Caco-2 (cell line): ENCODE measurements around the gene FYB2. TPM values are rescaled to one million over a fixed set of nuclear protein-coding genes. Genes with fewer than 3 reads are reported as not detected.

Experiments
- BruUV-seq: library from RNA; stranded (reverse); fragments of 400-500 nt; replicated peaks from 2 replicates; lab custom pipeline; 2021; lab: Mats Ljungman, UMichigan
- CTCF ChIA-PET: fragments of 300-600 bp; sonication (Branson Sonifier 250); formaldehyde crosslinking; loops from one replicate; lab custom pipeline; 2022; ENCODE audit warnings: antibody characterized with exemption; lab: Charles Lee
- POLR2A ChIA-PET: fragments of 300-600 bp; sonication (Branson Sonifier 250); formaldehyde crosslinking; loops from one replicate; lab custom pipeline; 2022; ENCODE audit warnings: antibody characterized with exemption; lab: Charles Lee
- DNase-seq, 2 experiments: peaks; one replicate each; pipeline versions ENCODE4 v3.0.0 to v3.0.0-alpha.2; 2020 to 2022
- H3K27me3 ChIP-seq: replicated peaks from 2 replicates; pipeline ENCODE4 v1.6.0; 2011; ENCODE audit warnings: low read length; ENCODE audit not compliant: control insufficient read depth, insufficient read depth
- H3K36me3 ChIP-seq: 2 replicates; pipeline ENCODE4 v1.5.1; 2011; ENCODE audit warnings: low read length; ENCODE audit not compliant: control insufficient read depth, insufficient read depth
- H3K4me1 ChIP-seq: fragments of 250-450 bp; sonication (Bioruptor Pico); 2 replicates; pipeline ENCODE4 v1.5.1; 2020; ENCODE audit warnings: mild to moderate bottlenecking
- H3K4me3 ChIP-seq: 2 replicates; pipeline ENCODE4 v1.5.1; 2011; ENCODE audit warnings: low read depth, mild to moderate bottlenecking, control low read depth, low read length
- H3K9me3 ChIP-seq: fragments of 250-450 bp; sonication (Bioruptor Pico); 2 replicates; pipeline ENCODE4 v1.5.1; 2020; ENCODE audit warnings: mild to moderate bottlenecking, moderate library complexity
- H3K27ac Mint-ChIP-seq: one replicate; pipeline ENCODE4 v1.8.0; 2022; ENCODE audit warnings: mixed read lengths; ENCODE audit not compliant: unreplicated experiment
- H3K27me3 Mint-ChIP-seq: one replicate; pipeline ENCODE4 v1.8.0; 2022; ENCODE audit warnings: mixed read lengths; ENCODE audit not compliant: insufficient read depth, unreplicated experiment
- H3K36me3 Mint-ChIP-seq: one replicate; pipeline ENCODE4 v1.8.0; 2022; ENCODE audit warnings: mild to moderate bottlenecking, mixed read lengths; ENCODE audit not compliant: insufficient read depth, unreplicated experiment
- H3K4me1 Mint-ChIP-seq: one replicate; pipeline ENCODE4 v1.8.0; 2022; ENCODE audit warnings: low read depth, mixed read lengths; ENCODE audit not compliant: unreplicated experiment
- H3K4me3 Mint-ChIP-seq: one replicate; pipeline ENCODE4 v1.8.0; 2022; ENCODE audit warnings: mild to moderate bottlenecking, moderate library complexity, mixed read lengths; ENCODE audit not compliant: unreplicated experiment
- H3K9me3 Mint-ChIP-seq: one replicate; pipeline ENCODE4 v1.8.0; 2022; ENCODE audit warnings: mixed read lengths; ENCODE audit not compliant: unreplicated experiment
- intact Hi-C: fragments of 100-400 bp; cut with micrococcal nuclease; formaldehyde crosslinking; loops from one replicate; pipeline ENCODE4 v1.10.0; 2022; ENCODE audit not compliant: unreplicated experiment
- total RNA-seq: library from RNA; stranded (reverse); gene quantifications from 2 replicates; pipeline ENCODE4 v1.2.3, GENCODE V29; 2022
- TF ChIP-seq, protein P1 (sequence below), 2 experiments: fragments of 200-600 bp in 1 of 2; IDR thresholded peaks; 1 replicate in 1 of 2; 2 replicates in 1 of 2; pipeline versions ENCODE4 v1.5.1 to v1.8.0; 2011 to 2022; ENCODE audit warnings: antibody characterized with exemption in 1 of 2, control low read depth in 1 of 2, inconsistent platforms in 1 of 2, low read depth in 1 of 2, low read length in 1 of 2, mild to moderate bottlenecking in 1 of 2, moderate library complexity in 1 of 2; ENCODE audit not compliant: insufficient read depth in 1 of 2, severe bottlenecking in 1 of 2, unreplicated experiment in 1 of 2

The FYB2 gene
- total RNA-seq, 1 experiment from 2014 or later: 2.7 TPM

DNA sequence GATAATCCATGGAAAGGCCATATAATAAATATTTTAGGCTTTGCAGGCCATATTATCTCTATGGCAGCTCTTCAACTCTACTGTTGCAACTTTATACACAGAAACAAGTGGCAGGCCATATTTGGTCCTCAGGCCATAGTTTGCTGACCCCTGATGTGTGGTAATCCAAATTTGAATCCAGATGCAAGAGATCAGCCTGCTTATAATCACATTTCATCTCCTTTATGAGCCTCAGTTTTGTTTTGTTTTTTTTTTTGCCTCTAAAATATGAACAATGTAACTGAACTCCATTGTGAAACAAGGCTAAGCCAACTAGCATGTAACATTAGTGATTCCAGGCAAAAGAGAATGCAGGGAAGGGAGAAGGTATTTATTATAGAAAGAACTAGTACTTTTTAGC, 92.5 kb downstream of the FYB2 start:
- Mint-ChIP-seq H3K4me1 (no peaks in the 10 kb centered on the region), H3K27ac (no peak overlapping the region), H3K36me3 (no peaks in the 10 kb centered on the region), H3K9me3 (no peaks in the 10 kb centered on the region), H3K4me3 (no peak overlapping the region), H3K27me3 (peaks cover 7% of the 10 kb centered on the region)
- Histone ChIP-seq H3K4me3 (no peak overlapping the region), H3K9me3 (no peaks in the 10 kb centered on the region), H3K4me1 (no peaks in the 10 kb centered on the region), H3K27me3 (no peaks in the 10 kb centered on the region), H3K36me3 (no peaks in the 10 kb centered on the region)
- ChIA-PET CTCF (no interaction called here), POLR2A (no interaction called here)
- intact Hi-C loops: no loop called here
- DNase-seq: no peak
- BruUV-seq: no TSS peak
- TF ChIP-seq, protein P1, sequence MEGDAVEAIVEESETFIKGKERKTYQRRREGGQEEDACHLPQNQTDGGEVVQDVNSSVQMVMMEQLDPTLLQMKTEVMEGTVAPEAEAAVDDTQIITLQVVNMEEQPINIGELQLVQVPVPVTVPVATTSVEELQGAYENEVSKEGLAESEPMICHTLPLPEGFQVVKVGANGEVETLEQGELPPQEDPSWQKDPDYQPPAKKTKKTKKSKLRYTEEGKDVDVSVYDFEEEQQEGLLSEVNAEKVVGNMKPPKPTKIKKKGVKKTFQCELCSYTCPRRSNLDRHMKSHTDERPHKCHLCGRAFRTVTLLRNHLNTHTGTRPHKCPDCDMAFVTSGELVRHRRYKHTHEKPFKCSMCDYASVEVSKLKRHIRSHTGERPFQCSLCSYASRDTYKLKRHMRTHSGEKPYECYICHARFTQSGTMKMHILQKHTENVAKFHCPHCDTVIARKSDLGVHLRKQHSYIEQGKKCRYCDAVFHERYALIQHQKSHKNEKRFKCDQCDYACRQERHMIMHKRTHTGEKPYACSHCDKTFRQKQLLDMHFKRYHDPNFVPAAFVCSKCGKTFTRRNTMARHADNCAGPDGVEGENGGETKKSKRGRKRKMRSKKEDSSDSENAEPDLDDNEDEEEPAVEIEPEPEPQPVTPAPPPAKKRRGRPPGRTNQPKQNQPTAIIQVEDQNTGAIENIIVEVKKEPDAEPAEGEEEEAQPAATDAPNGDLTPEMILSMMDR (IDR thresholded peaks at IDR 0.05; ENCODE audit: insufficient read depth in 1 of 2, low read depth in 1 of 2, low read length in 1 of 2, severe bottlenecking in 1 of 2, unreplicated experiment in 1 of 2): no peak

- no peak overlapping the region for H3K27ac Mint-ChIP-seq
- H3K27me3 ChIP-seq: no peaks in the 10 kb centered on the region
- no peaks in the 10 kb centered on the region for H3K36me3 Mint-ChIP-seq
- H3K4me3 ChIP-seq: no peak overlapping the region
- H3K27me3 Mint-ChIP-seq: no peaks in the 10 kb centered on the region
- no peaks in the 10 kb centered on the region for H3K9me3 Mint-ChIP-seq
- no peak for DNase-seq
- H3K9me3 ChIP-seq: no peaks in the 10 kb centered on the region
- CTCF ChIA-PET: no interaction called here
- TF ChIP-seq, protein P1 (IDR thresholded peaks at IDR 0.05; ENCODE audit: insufficient read depth in 1 of 2, low read depth in 1 of 2, low read length in 1 of 2, severe bottlenecking in 1 of 2, unreplicated experiment in 1 of 2): no peak
- intact Hi-C loops: no loop called here
- no peaks in the 10 kb centered on the region for H3K4me1 Mint-ChIP-seq
- no TSS peak for BruUV-seq
- POLR2A ChIA-PET: no interaction called here
- no peaks in the 10 kb centered on the region for H3K4me1 ChIP-seq
- no peak overlapping the region for H3K4me3 Mint-ChIP-seq
- no peaks in the 10 kb centered on the region for H3K36me3 ChIP-seq
Observed at GRCh38 chr1:56719171-56719570, 100.0 kb downstream of the FYB2 start.

- no peak overlapping the region for H3K4me3 Mint-ChIP-seq
- H3K9me3 ChIP-seq: no peaks in the 10 kb centered on the region
- H3K27ac Mint-ChIP-seq: no peak overlapping the region
- ChIA-PET CTCF (no interaction called here), POLR2A (no interaction called here)
- H3K27me3 ChIP-seq: no peaks in the 10 kb centered on the region
- no peaks in the 10 kb centered on the region for H3K36me3 ChIP-seq
- TF ChIP-seq, protein P1 (IDR thresholded peaks at IDR 0.05; ENCODE audit: insufficient read depth in 1 of 2, low read depth in 1 of 2, low read length in 1 of 2, severe bottlenecking in 1 of 2, unreplicated experiment in 1 of 2): no peak
- no peaks in the 10 kb centered on the region for H3K36me3 Mint-ChIP-seq
- intact Hi-C loops: no loop called here
- no TSS peak for BruUV-seq
- H3K4me1 Mint-ChIP-seq: no peaks in the 10 kb centered on the region
- 0 out of 2 replicates have a peak, but pooled peaks cover 5% of the 10 kb centered on the region for H3K4me1 ChIP-seq
- no peak overlapping the region for H3K4me3 ChIP-seq
- no peak for DNase-seq
- no peaks in the 10 kb centered on the region for H3K9me3 Mint-ChIP-seq
- no peaks in the 10 kb centered on the region for H3K27me3 Mint-ChIP-seq
Observed at GRCh38 chr1:56715156-56715555, 104.0 kb downstream of the FYB2 start.
